Omental fat pad (tissue), 4 donors: Measurements from ENCODE around the gene MOCS1. TPM values are rescaled to one million over a fixed set of nuclear protein-coding genes. Genes with fewer than 3 reads are reported as not detected.

Experiments used
- ATAC-seq: fragments of 150-250 bp; one replicate; pipeline ENCODE4 v1.9.1; 2016; ENCODE audit warnings: mild to moderate bottlenecking, moderate library complexity; ENCODE audit not compliant: low FRiP score
- DNase-seq: peaks from one replicate; pipeline ENCODE4 v3.0.0-alpha.2; 2019; ENCODE audit warnings: low spot score
- total RNA-seq, 4 donors: library from RNA; depleted of rRNA; stranded (reverse); fragments of >200 nt; gene quantifications; one replicate each; pipeline ENCODE4 v1.1.0, GENCODE V29; 2016
- TF ChIP-seq, protein P1 (sequence below), 3 donors: fragments of 450-650 bp; IDR thresholded peaks; one replicate each; pipeline ENCODE4 v1.5.1; 2016 to 2017; ENCODE audit warnings: antibody characterized with exemption in 3 of 3, mild to moderate bottlenecking in 3 of 3, moderate library complexity in 2 of 3

MOCS1 gene
- total RNA-seq, 4 donors from 2014 or later = 55.1 to 90.1 (median 62.6) TPM

DNA sequence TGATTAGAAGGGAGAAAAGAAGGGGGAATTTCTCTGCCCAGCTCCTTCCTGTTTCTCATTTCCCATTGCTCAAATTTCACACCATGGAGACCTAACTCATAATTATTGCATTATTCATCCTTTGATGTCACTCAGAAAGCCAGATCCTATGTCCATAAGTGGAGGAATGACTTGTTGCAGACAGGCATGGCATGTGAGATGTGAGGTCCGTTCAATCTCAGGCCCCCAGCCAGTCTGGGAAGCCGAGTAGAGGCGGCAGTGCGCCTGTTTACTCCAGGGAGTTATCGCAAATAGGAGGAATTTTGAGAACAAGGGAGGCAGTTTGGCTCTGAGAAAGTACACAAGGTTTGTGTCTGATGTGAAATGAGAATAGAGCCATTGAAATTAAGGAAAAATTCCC is 26.9 kb upstream of the MOCS1 start:
- TF ChIP-seq, protein P1, sequence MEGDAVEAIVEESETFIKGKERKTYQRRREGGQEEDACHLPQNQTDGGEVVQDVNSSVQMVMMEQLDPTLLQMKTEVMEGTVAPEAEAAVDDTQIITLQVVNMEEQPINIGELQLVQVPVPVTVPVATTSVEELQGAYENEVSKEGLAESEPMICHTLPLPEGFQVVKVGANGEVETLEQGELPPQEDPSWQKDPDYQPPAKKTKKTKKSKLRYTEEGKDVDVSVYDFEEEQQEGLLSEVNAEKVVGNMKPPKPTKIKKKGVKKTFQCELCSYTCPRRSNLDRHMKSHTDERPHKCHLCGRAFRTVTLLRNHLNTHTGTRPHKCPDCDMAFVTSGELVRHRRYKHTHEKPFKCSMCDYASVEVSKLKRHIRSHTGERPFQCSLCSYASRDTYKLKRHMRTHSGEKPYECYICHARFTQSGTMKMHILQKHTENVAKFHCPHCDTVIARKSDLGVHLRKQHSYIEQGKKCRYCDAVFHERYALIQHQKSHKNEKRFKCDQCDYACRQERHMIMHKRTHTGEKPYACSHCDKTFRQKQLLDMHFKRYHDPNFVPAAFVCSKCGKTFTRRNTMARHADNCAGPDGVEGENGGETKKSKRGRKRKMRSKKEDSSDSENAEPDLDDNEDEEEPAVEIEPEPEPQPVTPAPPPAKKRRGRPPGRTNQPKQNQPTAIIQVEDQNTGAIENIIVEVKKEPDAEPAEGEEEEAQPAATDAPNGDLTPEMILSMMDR (IDR thresholded peaks at IDR 0.05) = no peak
- DNase-seq = no peak
- no peak for ATAC-seq

DNA sequence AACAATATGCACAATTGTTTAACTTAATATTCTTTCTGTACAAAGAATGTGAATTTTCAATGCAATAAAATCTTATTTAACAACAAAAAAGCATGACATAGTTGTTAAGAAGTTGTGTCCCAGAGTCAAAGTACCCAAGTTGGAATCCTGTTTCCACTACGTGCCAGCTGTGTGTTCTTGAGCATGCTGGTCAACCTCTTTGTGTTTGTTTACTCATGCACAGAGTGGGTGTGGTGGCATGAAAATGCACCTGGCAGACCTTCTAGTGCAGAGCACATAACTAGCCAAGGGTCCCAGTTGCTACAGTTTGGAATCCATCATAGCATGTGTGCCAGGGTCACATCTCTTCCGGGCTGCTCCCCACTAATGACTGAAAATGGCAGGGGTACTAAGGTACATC is 24.7 kb upstream of the MOCS1 start:
- DNase-seq (no peak), ATAC-seq (no peak)
- TF ChIP-seq, protein P1 (IDR thresholded peaks at IDR 0.05) = no peak

DNA sequence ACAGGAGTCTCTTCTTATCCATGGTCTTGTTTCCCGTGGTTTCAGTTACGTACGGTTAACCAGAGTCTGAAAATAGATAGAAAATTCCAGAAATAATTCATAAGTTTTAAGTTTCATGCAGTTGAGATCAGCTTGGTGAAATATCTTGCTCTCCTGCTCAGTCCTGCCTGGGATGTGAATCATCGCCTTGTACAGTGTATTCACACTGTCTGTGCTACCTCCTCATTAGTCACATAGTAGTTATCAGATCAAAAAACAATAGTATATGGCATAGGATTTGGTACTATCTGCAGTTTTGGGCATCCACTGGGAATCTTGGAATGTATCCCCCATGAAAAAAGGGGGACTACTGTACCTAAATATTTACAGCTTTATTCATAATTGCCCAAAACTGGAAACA is 22.7 kb upstream of the MOCS1 start:
- DNase-seq (no peak), ATAC-seq (no peak)
- TF ChIP-seq, protein P1 (IDR thresholded peaks at IDR 0.05) = no peak

DNA sequence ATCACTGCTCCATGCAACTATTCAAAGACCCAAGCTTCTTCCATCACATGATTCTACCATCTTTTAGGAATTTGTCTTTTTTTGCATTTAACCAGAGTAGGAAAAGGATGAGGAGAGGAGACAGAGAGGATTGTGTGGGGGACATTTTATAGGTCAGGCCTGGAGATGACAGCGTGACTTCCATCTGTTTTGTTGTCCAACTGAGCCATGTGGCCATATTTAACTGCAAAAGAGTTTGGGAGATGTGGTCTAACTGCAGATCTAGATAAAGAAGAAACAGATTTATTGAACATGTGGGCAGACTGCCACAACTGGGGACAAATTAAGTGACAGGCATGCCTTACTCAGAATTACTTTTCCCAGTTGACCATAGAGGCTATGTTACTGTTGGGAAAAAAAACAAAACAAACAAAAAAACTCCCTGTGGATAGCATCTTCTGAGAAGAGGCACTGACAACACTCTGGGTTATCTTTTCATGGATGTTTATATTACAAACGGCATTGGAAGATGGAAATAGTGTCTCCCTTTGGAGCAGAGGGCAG is 18.9 kb upstream of the MOCS1 start:
- no peak for ATAC-seq
- DNase-seq = no peak
- TF ChIP-seq, protein P1 (IDR thresholded peaks at IDR 0.05) = no peak

DNA sequence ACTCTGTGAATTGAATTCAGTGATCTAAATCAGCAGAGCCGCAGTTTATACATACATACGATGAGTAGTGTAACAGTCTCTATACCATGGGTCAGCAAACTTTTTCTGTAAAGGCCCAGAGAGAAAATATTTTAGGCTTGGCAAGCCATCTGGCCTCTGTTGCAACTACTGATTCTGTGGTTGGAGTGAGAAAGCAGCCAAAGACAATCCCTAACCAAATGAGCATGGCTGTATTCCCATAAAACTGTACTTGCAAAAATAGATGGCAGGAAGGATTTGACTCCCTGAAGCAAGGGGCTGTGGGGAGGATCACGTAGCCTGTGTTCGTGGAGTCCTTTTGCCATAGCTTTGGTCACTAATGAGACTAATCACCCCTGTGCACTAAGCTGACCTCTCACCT is 17.9 kb upstream of the MOCS1 start:
- DNase-seq (no peak), ATAC-seq (no peak)
- TF ChIP-seq, protein P1 (IDR thresholded peaks at IDR 0.05) = no peak

DNA sequence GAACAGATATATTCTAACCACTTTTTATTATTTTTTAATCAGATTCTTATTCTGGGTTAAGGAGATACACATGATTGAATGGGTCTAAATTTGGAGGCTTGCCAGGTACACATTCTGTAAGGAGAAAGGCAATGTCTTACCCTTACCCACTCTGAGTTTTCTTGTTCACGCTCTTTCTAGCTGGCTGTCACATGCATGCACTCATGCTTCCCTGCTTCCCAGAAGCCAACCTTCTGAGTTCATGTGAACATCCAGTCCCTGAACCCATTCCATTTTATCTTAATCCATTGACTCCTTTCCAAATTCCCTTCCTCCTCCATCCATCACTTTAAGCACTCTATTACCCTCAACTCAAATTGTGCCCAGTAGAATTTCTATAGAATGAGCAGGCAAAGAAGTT is 17.5 kb upstream of the MOCS1 start:
- DNase-seq (no peak), ATAC-seq (no peak)
- TF ChIP-seq, protein P1 (IDR thresholded peaks at IDR 0.05) = no peak

DNA sequence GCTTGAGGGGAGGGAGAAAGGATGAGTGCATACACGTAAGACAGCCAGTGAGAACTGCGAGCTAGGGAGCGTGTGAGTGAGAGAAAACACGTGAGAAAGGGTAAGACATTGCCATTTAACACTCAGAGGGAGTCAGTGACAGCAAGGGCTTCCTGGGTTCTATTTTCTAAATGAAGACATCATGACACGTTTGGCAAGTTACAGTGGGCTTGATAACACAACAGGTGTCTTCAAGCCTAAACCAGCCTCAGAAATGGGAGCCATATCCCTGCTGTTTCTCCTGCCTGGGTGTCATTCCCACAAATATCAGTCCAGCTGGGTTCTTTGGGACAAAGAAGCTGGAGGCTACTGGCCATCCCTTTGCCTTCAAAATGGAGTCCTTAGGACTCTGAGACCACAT is 16.9 kb upstream of the MOCS1 start:
- DNase-seq = no peak
- ATAC-seq = no peak
- TF ChIP-seq, protein P1 (IDR thresholded peaks at IDR 0.05) = no peak
